Panc1 (cell line): ENCODE measurements around the gene RALGPS2. TPM values are rescaled to one million over a fixed set of nuclear protein-coding genes. Genes with fewer than 3 reads are reported as not detected.

Experiments used
- ATAC-seq: fragments of 200-7000 bp; cut with Tn5 transposase; 2 replicates; pipeline ENCODE4 v1.9.1; 2020; ENCODE audit warnings: mild to moderate bottlenecking, moderate library complexity
- BruUV-seq: library from RNA; stranded (reverse); fragments of 400-500 nt; replicated peaks from 2 replicates; lab custom pipeline; 2021; lab: Mats Ljungman, UMichigan
- CTCF ChIA-PET: fragments of 300-600 bp; sonication (Branson Sonifier 250); formaldehyde crosslinking; loops from one replicate; lab custom pipeline; 2022; ENCODE audit warnings: antibody characterized with exemption; lab: Charles Lee
- POLR2A ChIA-PET: fragments of 300-600 bp; sonication (Branson Sonifier 250); formaldehyde crosslinking; loops from one replicate; lab custom pipeline; 2022; ENCODE audit warnings: antibody characterized with exemption; lab: Charles Lee
- DNase-seq: peaks from one replicate; pipeline ENCODE4 v3.0.0-alpha.2; 2010; ENCODE audit warnings: low read depth, low spot score
- H3K27ac ChIP-seq: 2 replicates; pipeline ENCODE4 v1.5.1; 2011; ENCODE audit warnings: mild to moderate bottlenecking, low read length, inconsistent platforms
- H3K27me3 ChIP-seq: fragments of 200-500 bp; sonication (Bioruptor generic); 2 replicates; pipeline ENCODE4 v1.6.0; 2014; ENCODE audit warnings: low read length, inconsistent platforms; ENCODE audit not compliant: control insufficient read depth, insufficient read depth
- H3K36me3 ChIP-seq: fragments of 200-500 bp; sonication (Bioruptor generic); 2 replicates; pipeline ENCODE4 v1.5.1; 2014; ENCODE audit warnings: inconsistent platforms, mild to moderate bottlenecking, low read length, moderate library complexity; ENCODE audit not compliant: control insufficient read depth, insufficient read depth
- H3K4me1 ChIP-seq: 2 replicates; pipeline ENCODE4 v1.5.1; 2011; ENCODE audit warnings: inconsistent platforms, mild to moderate bottlenecking, low read length, moderate library complexity; ENCODE audit not compliant: control insufficient read depth, insufficient read depth
- H3K4me3 ChIP-seq, 2 experiments: 2 replicates each; pipeline ENCODE4 v1.5.1; 2011 to 2012; ENCODE audit warnings: low read depth in 2 of 2, low read length in 2 of 2, mild to moderate bottlenecking in 2 of 2, inconsistent platforms in 1 of 2, moderate library complexity in 1 of 2
- H3K9me3 ChIP-seq: fragments of 200-500 bp; sonication (Bioruptor generic); 2 replicates; pipeline ENCODE4 v1.5.1; 2014; ENCODE audit warnings: low read depth, mild to moderate bottlenecking, inconsistent platforms, low read length, moderate library complexity; ENCODE audit not compliant: control insufficient read depth, insufficient read depth
- POLR2AphosphoS5 ChIP-seq: IDR thresholded peaks from 2 replicates; pipeline ENCODE4 v1.6.1; 2012; ENCODE audit warnings: mild to moderate bottlenecking, low read depth, low read length, moderate library complexity
- SIN3A ChIP-seq: IDR thresholded peaks from 2 replicates; pipeline ENCODE4 v1.6.1; 2012; ENCODE audit warnings: low read depth, mild to moderate bottlenecking, low read length, moderate library complexity, borderline replicate concordance; ENCODE audit not compliant: insufficient read depth
- TCF7L2 ChIP-seq: IDR thresholded peaks from 2 replicates; pipeline ENCODE4 v1.6.1; 2011; ENCODE audit warnings: mild to moderate bottlenecking, low read depth, low read length, inconsistent platforms
- in situ Hi-C: cut with HindIII; loops from 2 replicates; pipeline ENCODE4 v1.10.0; 2016; ENCODE audit warnings: low sequenced_read_pairs, low pct_unique_long_range_greater_than_20kb
- intact Hi-C: fragments of 100-400 bp; cut with micrococcal nuclease; formaldehyde crosslinking; loops from one replicate; pipeline ENCODE4 v1.10.0; 2022; ENCODE audit not compliant: unreplicated experiment
- total RNA-seq: library from RNA; stranded (reverse); gene quantifications from one replicate; pipeline ENCODE4 v1.2.1, GENCODE V29; 2021; ENCODE audit not compliant: unreplicated experiment
- TF ChIP-seq, protein P1 (sequence below), 2 experiments: IDR thresholded peaks; 2 replicates each; pipeline ENCODE4 v1.6.1; 2011 to 2012; ENCODE audit warnings: low read depth in 2 of 2, control low read depth in 1 of 2, low read length in 1 of 2, mild to moderate bottlenecking in 1 of 2, moderate library complexity in 1 of 2; ENCODE audit not compliant: insufficient read depth in 1 of 2
- TF ChIP-seq, protein P2 (sequence below): fragments of 450-650 bp; IDR thresholded peaks from 2 replicates; pipeline ENCODE4 v1.5.1; 2017; ENCODE audit warnings: mild to moderate bottlenecking

Gene RALGPS2
- total RNA-seq, 1 experiment from 2014 or later = 5.4 TPM

- ChIA-PET POLR2A (no interaction called here), CTCF (no interaction called here)
- H3K27me3 ChIP-seq = no peaks in the 10 kb centered on the region
- no peak overlapping the region for H3K27ac ChIP-seq
- H3K4me1 ChIP-seq = no peaks in the 10 kb centered on the region
- no peaks in the 10 kb centered on the region for H3K9me3 ChIP-seq
- H3K4me3 ChIP-seq = no peak overlapping the region
- in situ Hi-C loops = no loop called here
- no TSS peak for BruUV-seq
- intact Hi-C loops = no loop called here
- no peak for DNase-seq
- no peak for ATAC-seq
- TF ChIP-seq TCF7L2 = no peak
- TF ChIP-seq, protein P1, sequence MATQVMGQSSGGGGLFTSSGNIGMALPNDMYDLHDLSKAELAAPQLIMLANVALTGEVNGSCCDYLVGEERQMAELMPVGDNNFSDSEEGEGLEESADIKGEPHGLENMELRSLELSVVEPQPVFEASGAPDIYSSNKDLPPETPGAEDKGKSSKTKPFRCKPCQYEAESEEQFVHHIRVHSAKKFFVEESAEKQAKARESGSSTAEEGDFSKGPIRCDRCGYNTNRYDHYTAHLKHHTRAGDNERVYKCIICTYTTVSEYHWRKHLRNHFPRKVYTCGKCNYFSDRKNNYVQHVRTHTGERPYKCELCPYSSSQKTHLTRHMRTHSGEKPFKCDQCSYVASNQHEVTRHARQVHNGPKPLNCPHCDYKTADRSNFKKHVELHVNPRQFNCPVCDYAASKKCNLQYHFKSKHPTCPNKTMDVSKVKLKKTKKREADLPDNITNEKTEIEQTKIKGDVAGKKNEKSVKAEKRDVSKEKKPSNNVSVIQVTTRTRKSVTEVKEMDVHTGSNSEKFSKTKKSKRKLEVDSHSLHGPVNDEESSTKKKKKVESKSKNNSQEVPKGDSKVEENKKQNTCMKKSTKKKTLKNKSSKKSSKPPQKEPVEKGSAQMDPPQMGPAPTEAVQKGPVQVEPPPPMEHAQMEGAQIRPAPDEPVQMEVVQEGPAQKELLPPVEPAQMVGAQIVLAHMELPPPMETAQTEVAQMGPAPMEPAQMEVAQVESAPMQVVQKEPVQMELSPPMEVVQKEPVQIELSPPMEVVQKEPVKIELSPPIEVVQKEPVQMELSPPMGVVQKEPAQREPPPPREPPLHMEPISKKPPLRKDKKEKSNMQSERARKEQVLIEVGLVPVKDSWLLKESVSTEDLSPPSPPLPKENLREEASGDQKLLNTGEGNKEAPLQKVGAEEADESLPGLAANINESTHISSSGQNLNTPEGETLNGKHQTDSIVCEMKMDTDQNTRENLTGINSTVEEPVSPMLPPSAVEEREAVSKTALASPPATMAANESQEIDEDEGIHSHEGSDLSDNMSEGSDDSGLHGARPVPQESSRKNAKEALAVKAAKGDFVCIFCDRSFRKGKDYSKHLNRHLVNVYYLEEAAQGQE (IDR thresholded peaks at IDR 0.05; ENCODE audit: insufficient read depth in 1 of 2, low read depth in 2 of 2, low read length in 1 of 2) = no peak
- TF ChIP-seq POLR2AphosphoS5 = no peak
- TF ChIP-seq, protein P2, sequence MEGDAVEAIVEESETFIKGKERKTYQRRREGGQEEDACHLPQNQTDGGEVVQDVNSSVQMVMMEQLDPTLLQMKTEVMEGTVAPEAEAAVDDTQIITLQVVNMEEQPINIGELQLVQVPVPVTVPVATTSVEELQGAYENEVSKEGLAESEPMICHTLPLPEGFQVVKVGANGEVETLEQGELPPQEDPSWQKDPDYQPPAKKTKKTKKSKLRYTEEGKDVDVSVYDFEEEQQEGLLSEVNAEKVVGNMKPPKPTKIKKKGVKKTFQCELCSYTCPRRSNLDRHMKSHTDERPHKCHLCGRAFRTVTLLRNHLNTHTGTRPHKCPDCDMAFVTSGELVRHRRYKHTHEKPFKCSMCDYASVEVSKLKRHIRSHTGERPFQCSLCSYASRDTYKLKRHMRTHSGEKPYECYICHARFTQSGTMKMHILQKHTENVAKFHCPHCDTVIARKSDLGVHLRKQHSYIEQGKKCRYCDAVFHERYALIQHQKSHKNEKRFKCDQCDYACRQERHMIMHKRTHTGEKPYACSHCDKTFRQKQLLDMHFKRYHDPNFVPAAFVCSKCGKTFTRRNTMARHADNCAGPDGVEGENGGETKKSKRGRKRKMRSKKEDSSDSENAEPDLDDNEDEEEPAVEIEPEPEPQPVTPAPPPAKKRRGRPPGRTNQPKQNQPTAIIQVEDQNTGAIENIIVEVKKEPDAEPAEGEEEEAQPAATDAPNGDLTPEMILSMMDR = no peak
- TF ChIP-seq SIN3A = no peak
- H3K36me3 ChIP-seq = no peaks in the 10 kb centered on the region
These were observed 219.7 kb downstream of the RALGPS2 start for GRCh38 chr1:178944729-178945128.

- Histone ChIP-seq H3K27ac (no peak overlapping the region), H3K4me1 (no peaks in the 10 kb centered on the region), H3K36me3 (no peaks in the 10 kb centered on the region), H3K4me3 (no peak overlapping the region), H3K9me3 (no peaks in the 10 kb centered on the region), H3K27me3 (no peaks in the 10 kb centered on the region; the same call in 1 of the 2 replicates)
- in situ Hi-C loops (no loop called here), intact Hi-C loops (no loop called here)
- ATAC-seq = no peak; the same call in 1 of the 2 replicates
- no peak for DNase-seq
- CTCF ChIA-PET = no interaction called here
- TF ChIP-seq, protein P2 = no peak
- POLR2A ChIA-PET = no interaction called here
- no TSS peak for BruUV-seq
These were observed 220.8 kb downstream of the RALGPS2 start for GRCh38 chr1:178945763-178946266.
